Osteocyte (in vitro differentiated cells): ENCODE data around the gene NECAP2. TPM values are rescaled to one million over a fixed set of nuclear protein-coding genes. Genes with fewer than 3 reads are reported as not detected.

Source experiments
- DNase-seq: peaks from one replicate; pipeline ENCODE4 v3.0.0; 2021; ENCODE audit warnings: mixed read lengths; ENCODE audit not compliant: unreplicated experiment; ENCODE audit errors: extremely low spot score
- H3K27ac Mint-ChIP-seq: one replicate; pipeline ENCODE4 v1.8.0; 2021; ENCODE audit warnings: mild to moderate bottlenecking, mixed read lengths; ENCODE audit not compliant: unreplicated experiment
- H3K27me3 Mint-ChIP-seq: one replicate; pipeline ENCODE4 v1.8.0; 2021; ENCODE audit warnings: mixed read lengths; ENCODE audit not compliant: unreplicated experiment
- H3K36me3 Mint-ChIP-seq: one replicate; pipeline ENCODE4 v1.8.0; 2021; ENCODE audit warnings: mixed read lengths; ENCODE audit not compliant: unreplicated experiment
- H3K4me1 Mint-ChIP-seq: one replicate; pipeline ENCODE4 v1.8.0; 2021; ENCODE audit warnings: mixed read lengths; ENCODE audit not compliant: unreplicated experiment
- H3K4me3 Mint-ChIP-seq: one replicate; pipeline ENCODE4 v1.8.0; 2021; ENCODE audit warnings: mild to moderate bottlenecking, moderate library complexity, mixed read lengths; ENCODE audit not compliant: unreplicated experiment
- H3K9me3 Mint-ChIP-seq: one replicate; pipeline ENCODE4 v1.8.0; 2021; ENCODE audit warnings: mixed read lengths; ENCODE audit not compliant: unreplicated experiment
- CTCF ChIP-seq: fragments of 200-600 bp; sonication (generic); IDR thresholded peaks from 2 replicates; pipeline ENCODE4 v1.5.0; 2021; ENCODE audit warnings: antibody characterized with exemption, mild to moderate bottlenecking, moderate library complexity
- total RNA-seq: library from RNA; stranded (reverse); gene quantifications from 2 replicates; pipeline ENCODE4 v1.2.1, GENCODE V29; 2021

The NECAP2 gene
- total RNA-seq, 1 donor from 2014 or later = 62.0 TPM

DNA sequence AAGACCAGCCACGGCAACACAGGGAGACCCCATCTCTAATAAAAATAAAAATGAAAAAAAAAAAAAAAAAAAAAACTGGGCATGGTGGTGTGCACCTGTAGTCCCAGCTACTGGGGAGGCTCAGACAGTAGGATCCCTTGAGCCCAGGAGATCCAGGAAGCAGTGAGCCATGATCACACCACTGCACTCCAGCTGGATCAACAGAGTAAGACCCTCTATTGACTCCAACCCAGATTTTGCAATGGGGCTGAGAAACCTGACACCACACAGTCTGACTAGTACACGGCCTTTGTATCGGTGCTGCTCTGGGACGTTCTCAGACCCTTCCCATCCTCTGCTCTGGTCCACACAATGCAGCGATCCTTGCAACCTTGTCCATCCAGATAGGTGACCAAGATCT, 35.1 kb upstream of the NECAP2 start:
- Mint-ChIP-seq H3K27ac (no peak overlapping the region), H3K9me3 (no peaks in the 10 kb centered on the region), H3K4me3 (no peak overlapping the region), H3K36me3 (no peaks in the 10 kb centered on the region), H3K27me3 (no peaks in the 10 kb centered on the region), H3K4me1 (no peaks in the 10 kb centered on the region)
- DNase-seq = no peak
- TF ChIP-seq CTCF = no peak

DNA sequence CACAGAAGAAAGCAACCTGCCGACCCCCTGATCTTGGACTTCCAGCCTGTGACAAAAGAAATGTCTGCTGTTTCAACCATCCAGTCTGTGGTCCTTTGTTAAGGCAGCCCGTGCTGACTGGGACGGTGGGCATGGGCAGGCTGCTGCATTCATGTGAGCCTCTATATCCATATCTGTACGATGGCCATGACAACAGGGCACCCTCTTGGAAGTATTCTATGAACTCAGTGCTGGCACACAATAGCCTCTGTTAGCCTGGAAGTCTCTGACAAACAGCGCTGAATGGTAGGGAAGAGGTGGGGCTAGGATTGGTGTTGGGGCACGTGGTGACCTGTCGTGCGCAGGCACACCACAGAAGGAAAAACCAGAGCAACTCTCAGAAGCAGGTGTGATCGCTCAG, 33.7 kb upstream of the NECAP2 start:
- H3K36me3 Mint-ChIP-seq = no peaks in the 10 kb centered on the region
- H3K4me3 Mint-ChIP-seq = no peak overlapping the region
- no peak overlapping the region for H3K27ac Mint-ChIP-seq
- H3K9me3 Mint-ChIP-seq = no peaks in the 10 kb centered on the region
- no peak for DNase-seq
- TF ChIP-seq CTCF = no peak
- H3K4me1 Mint-ChIP-seq = no peaks in the 10 kb centered on the region
- H3K27me3 Mint-ChIP-seq = no peaks in the 10 kb centered on the region

DNA sequence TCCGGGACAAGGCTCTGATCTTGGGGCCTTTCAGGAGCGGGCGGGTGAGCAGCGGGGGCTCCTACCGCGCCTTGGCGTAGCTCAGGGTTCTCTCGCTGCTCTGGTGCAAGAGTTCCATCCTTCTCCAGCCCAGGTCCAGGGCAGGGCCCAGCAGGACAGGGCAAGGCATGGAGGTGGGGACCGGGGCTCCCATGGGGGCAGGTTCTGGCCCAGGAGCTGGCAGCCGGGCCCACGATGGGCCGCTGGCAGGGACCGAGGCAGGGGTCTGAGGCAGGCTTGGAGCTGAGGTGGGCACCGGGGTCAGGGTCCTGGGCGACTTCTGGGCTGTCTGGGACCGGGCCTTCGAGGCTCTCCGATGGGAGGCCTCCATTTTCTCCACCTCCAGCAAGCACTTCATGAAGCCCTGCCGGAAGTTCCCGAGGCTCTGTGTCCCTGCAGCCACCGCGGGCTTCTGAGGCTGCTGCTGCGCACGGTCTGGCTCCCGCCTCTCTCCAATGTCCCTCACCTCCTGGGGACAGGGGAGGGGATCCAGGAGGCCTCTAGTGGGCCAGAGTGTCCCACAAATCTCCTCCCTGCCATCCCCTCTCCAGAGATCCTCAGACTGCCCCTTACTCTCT, 30.9 kb upstream of the NECAP2 start:
- no peak for DNase-seq
- H3K36me3 Mint-ChIP-seq = no peaks in the 10 kb centered on the region
- no peaks in the 10 kb centered on the region for H3K27me3 Mint-ChIP-seq
- no peak for TF ChIP-seq CTCF
- H3K4me1 Mint-ChIP-seq = no peaks in the 10 kb centered on the region
- H3K9me3 Mint-ChIP-seq = no peaks in the 10 kb centered on the region
- H3K27ac Mint-ChIP-seq = no peak overlapping the region
- no peak overlapping the region for H3K4me3 Mint-ChIP-seq

DNA sequence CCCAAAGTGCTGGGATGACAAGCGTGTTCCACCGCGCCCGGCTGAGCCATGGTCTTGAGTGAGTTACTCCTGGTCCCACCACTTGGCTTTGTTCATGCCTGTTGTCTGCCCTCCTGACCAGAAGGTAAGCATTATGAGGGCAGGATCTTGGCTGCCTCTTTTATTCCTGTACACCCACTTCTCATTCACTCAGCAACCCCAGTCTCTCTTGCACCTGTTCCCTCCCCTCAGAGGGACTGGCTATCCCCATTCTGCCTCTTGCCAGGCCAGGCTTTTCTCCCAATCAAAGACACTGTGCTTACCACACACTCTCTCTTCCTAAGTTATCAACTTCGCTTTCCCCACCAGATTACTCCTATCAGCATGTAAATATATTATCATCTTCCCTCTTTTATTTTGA, 29.7 kb upstream of the NECAP2 start:
- H3K27me3 Mint-ChIP-seq = no peaks in the 10 kb centered on the region
- TF ChIP-seq CTCF = no peak
- H3K4me3 Mint-ChIP-seq = no peak overlapping the region
- H3K36me3 Mint-ChIP-seq = no peaks in the 10 kb centered on the region
- no peaks in the 10 kb centered on the region for H3K9me3 Mint-ChIP-seq
- DNase-seq = no peak
- no peaks in the 10 kb centered on the region for H3K4me1 Mint-ChIP-seq
- H3K27ac Mint-ChIP-seq = no peak overlapping the region

GRCh38 chr1:16413191-16413590, 27.3 kb upstream of the NECAP2 start:
- H3K4me1 Mint-ChIP-seq = no peaks in the 10 kb centered on the region
- H3K27ac Mint-ChIP-seq = no peak overlapping the region
- no peaks in the 10 kb centered on the region for H3K9me3 Mint-ChIP-seq
- no peak for DNase-seq
- no peak overlapping the region for H3K4me3 Mint-ChIP-seq
- H3K27me3 Mint-ChIP-seq = no peaks in the 10 kb centered on the region
- no peak for TF ChIP-seq CTCF
- no peaks in the 10 kb centered on the region for H3K36me3 Mint-ChIP-seq
